Cerebellar nuclear complex (tissue), 1 donor: ENCODE data around the gene VIM.

Experiments
- DNase-seq, 2 experiments: peaks; one replicate each; lab custom pipeline; 2025; lab: John Stamatoyannopoulos, UW

Gene VIM

DNA sequence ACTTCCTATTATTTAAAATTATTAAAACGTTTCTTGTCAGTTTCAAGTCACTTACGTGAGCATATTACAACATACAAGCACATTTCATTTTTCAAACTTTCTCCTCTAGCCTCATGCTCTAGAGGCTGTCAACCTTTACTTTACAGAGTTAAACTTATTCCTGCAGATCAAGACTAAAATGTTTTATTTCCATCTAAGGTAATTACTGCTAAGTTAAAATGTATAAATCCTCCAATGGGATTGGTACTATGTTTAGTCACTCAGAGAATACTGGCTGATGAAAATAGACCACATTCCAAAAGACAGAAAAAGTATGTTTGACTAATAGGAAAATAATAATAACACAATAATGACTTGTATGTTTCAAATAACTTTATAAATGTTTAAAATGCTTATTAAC is 18.2 kb upstream of the VIM start:
- DNase-seq = no peak

GRCh38 chr10:17210361-17210760 is 17.7 kb upstream of the VIM start:
- DNase-seq = no peak

DNA sequence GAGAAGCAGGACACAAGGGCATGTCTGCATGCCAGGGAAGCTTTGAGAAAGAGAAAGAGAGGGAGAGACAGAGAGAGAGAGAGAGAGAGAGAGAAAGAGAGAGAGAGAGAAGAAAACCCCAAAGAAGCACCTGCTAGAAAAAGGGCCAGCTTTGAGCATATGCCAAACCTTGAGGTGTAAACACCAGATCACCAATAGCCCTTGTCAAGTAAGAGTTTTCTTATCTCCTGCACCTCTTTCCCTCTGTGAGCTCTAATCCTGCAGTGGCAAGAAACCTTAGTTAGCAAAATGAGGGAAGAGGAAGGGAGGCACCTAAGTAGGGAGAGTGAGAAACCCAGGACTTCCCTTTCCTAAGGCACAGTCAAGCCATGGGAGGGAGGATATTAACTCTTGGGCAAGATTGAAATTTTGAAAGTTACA is 15.2 kb upstream of the VIM start:
- no peak for DNase-seq

- no peak for DNase-seq
These were observed 14.2 kb upstream of the VIM start for GRCh38 chr10:17213646-17214349.

- no peak for DNase-seq
These were observed 13.5 kb upstream of the VIM start for GRCh38 chr10:17214526-17214925.

GRCh38 chr10:17214971-17215781 is 12.9 kb upstream of the VIM start:
- DNase-seq = no peak

GRCh38 chr10:17215782-17216122 is 12.3 kb upstream of the VIM start:
- no peak for DNase-seq

GRCh38 chr10:17216217-17216900 is 11.7 kb upstream of the VIM start:
- DNase-seq = no peak

- no peak for DNase-seq
These were observed 11.1 kb upstream of the VIM start for GRCh38 chr10:17216901-17217395.

- no peak for DNase-seq
These were observed 10.3 kb upstream of the VIM start for GRCh38 chr10:17217631-17218232.

- no peak for DNase-seq
These were observed 9.0 kb upstream of the VIM start for GRCh38 chr10:17219024-17219423.

DNA sequence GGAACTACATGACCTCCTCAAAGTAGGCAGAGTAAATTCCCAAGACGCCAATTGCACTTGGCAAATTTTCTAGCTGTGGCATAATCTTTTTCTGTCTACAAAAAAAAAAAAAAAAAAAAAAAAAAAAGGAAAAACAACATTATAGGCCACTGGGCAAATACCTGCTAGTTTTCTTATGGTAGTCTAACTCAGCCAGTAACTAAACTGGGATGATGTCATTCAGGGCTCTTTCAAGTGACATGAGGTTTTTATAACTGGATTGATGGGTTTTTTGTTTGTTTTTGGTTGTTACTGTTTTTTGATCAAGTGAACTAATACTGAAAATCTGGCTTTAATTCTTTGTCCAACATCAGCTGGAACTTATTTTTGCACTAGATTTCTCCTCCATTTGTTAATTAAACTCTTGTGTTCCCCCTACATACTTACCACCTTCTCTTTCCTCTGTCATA is 7.4 kb upstream of the VIM start:
- no peak for DNase-seq

- DNase-seq = no peak
These were observed 5.7 kb upstream of the VIM start for GRCh38 chr10:17222329-17222728.

GRCh38 chr10:17225808-17226207 is 2.2 kb upstream of the VIM start:
- DNase-seq = no peak

GRCh38 chr10:17226891-17227303 is 1.1 kb upstream of the VIM start:
- DNase-seq = no peak

GRCh38 chr10:17227367-17228090 is 512 bp upstream of the VIM start:
- no peak for DNase-seq

DNA sequence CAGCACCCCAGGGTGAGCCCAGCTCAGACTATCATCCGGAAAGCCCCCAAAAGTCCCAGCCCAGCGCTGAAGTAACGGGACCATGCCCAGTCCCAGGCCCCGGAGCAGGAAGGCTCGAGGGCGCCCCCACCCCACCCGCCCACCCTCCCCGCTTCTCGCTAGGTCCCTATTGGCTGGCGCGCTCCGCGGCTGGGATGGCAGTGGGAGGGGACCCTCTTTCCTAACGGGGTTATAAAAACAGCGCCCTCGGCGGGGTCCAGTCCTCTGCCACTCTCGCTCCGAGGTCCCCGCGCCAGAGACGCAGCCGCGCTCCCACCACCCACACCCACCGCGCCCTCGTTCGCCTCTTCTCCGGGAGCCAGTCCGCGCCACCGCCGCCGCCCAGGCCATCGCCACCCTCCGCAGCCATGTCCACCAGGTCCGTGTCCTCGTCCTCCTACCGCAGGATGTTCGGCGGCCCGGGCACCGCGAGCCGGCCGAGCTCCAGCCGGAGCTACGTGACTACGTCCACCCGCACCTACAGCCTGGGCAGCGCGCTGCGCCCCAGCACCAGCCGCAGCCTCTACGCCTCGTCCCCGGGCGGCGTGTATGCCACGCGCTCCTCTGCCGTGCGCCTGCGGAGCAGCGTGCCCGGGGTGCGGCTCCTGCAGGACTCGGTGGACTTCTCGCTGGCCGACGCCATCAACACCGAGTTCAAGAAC is 1.1 kb downstream of the VIM start:
- DNase-seq = no peak

- DNase-seq = no peak
These were observed 1.6 kb downstream of the VIM start for GRCh38 chr10:17229717-17229966.

DNA sequence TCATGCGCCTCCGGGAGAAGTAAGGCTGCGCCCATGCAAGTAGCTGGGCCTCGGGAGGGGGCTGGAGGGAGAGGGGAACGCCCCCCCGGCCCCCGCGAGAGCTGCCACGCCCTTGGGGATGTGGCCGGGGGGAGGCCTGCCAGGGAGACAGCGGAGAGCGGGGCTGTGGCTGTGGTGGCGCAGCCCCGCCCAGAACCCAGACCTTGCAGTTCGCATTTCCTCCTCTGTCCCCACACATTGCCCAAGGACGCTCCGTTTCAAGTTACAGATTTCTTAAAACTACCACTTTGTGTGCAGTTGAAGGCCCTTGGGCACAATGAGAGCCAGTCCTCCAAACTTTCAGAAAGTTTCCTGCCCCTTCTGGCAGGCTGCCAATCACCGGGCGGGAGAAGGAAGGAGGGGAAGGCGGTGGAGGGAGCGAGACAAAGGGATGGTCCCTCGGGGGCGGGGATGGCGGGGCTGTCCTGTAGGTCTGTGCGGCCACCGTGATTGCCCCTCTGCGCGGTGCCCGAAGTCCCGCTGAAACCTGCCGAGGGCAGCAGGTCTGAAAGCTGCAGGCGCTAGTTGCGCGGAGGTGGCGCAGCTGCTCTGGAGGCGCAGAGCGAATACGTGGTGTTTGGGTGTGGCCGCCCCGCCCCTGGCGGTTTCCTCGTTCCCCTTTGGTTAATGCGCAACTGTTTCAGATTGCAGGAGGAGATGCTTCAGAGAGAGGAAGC is 2.1 kb downstream of the VIM start:
- DNase-seq = no peak

- no peak for DNase-seq
These were observed 3.7 kb downstream of the VIM start for GRCh38 chr10:17231788-17232187.
